A549 (cell line): ENCODE data around the gene LGR6. TPM values are rescaled to one million over a fixed set of nuclear protein-coding genes. Genes with fewer than 3 reads are reported as not detected.

Experiments used
- ATAC-seq, 2 experiments: fragments of 200-7000 bp in 1 of 2; fragments of >200 bp in 1 of 2; cut with Nextera tagmentation in 1 of 2; cut with Tn5 transposase in 1 of 2; 3 replicates each; pipeline versions ENCODE4 v1.8.0 to v1.9.1; 2018 to 2020; ENCODE audit warnings: mild to moderate bottlenecking in 1 of 2, moderate library complexity in 1 of 2
- CTCF ChIA-PET: fragments of 300-600 bp; sonication (Branson Sonifier 250); formaldehyde crosslinking; extraction: SDS; loops from one replicate; lab custom pipeline; 2021; ENCODE audit warnings: antibody characterized with exemption, inconsistent platforms; lab: Yijun Ruan, JAX
- POLR2A ChIA-PET: fragments of 350-600 bp; formaldehyde crosslinking; extraction: SDS; loops from one replicate; lab custom pipeline; 2021; ENCODE audit warnings: antibody characterized with exemption, inconsistent platforms; lab: Yijun Ruan, JAX
- DNase-seq, 2 experiments: peaks; one replicate each; pipeline versions ENCODE4 v3.0.0 to v3.0.0-alpha.2; 2011 to 2016; ENCODE audit warnings: low read depth in 1 of 2, low spot score in 1 of 2
- FAIRE-seq: peaks from 2 replicates; lab custom pipeline; 2011; peaks lifted over from hg19 to GRCh38; lab: Jason Lieb, UNC
- H3K27ac ChIP-seq, 2 experiments: fragments of >200 bp; sonication (Bioruptor Twin); formaldehyde crosslinking; 3 replicates each; pipeline ENCODE4 v1.5.1; 2016 to 2017
- H3K4me1 ChIP-seq: fragments of >200 bp; sonication (Bioruptor Twin); formaldehyde crosslinking; 3 replicates; pipeline ENCODE4 v1.6.1; 2016
- H3K4me2 ChIP-seq: fragments of >200 bp; sonication (Bioruptor Twin); formaldehyde crosslinking; 3 replicates; pipeline ENCODE4 v1.6.1; 2016
- H3K4me3 ChIP-seq: fragments of >200 bp; sonication (Bioruptor Twin); formaldehyde crosslinking; 3 replicates; pipeline ENCODE4 v1.5.1; 2016
- H3K9me3 ChIP-seq: fragments of >200 bp; sonication (Bioruptor Twin); formaldehyde crosslinking; 3 replicates; pipeline ENCODE4 v1.6.1; 2016
- CBX2 ChIP-seq: fragments of 200-600 bp; sonication (generic); IDR thresholded peaks from 2 replicates; pipeline ENCODE4 v1.6.1; 2016; ENCODE audit warnings: low read depth, mild to moderate bottlenecking, borderline replicate concordance
- CBX8 ChIP-seq: fragments of 200-600 bp; sonication (generic); IDR thresholded peaks from 2 replicates; pipeline ENCODE4 v1.6.1; 2016
- EHMT2 ChIP-seq: fragments of 200-600 bp; sonication (generic); IDR thresholded peaks from 2 replicates; pipeline ENCODE4 v1.6.1; 2016; ENCODE audit warnings: antibody characterized with exemption, low read depth, mild to moderate bottlenecking, moderate library complexity
- ESRRA ChIP-seq: fragments of 150-350 bp; IDR thresholded peaks from 2 replicates; pipeline ENCODE4 v1.6.1; 2014; ENCODE audit warnings: mild to moderate bottlenecking, low read length, borderline replicate concordance
- FOSL2 ChIP-seq, 2 experiments: fragments of 450-650 bp in 1 of 2; fragments of >200 bp in 1 of 2; sonication (Bioruptor Twin) in 1 of 2; formaldehyde crosslinking; IDR thresholded peaks; 2 replicates each; pipeline versions ENCODE4 v1.5.0 to v1.6.1; 2016 to 2020; ENCODE audit warnings: mild to moderate bottlenecking in 1 of 2, moderate library complexity in 1 of 2
- GATA3 ChIP-seq: IDR thresholded peaks from 2 replicates; pipeline ENCODE4 v1.6.1; 2012; ENCODE audit warnings: borderline replicate concordance
- JUN ChIP-seq, 2 experiments: fragments of >200 bp; sonication (Bioruptor Twin); formaldehyde crosslinking; IDR thresholded peaks; 2 replicates in 1 of 2; 3 replicates in 1 of 2; pipeline ENCODE4 v1.6.1; 2016 to 2017
- KDM1A ChIP-seq: fragments of 200-600 bp; sonication (generic); IDR thresholded peaks from 2 replicates; pipeline ENCODE4 v1.6.1; 2016; ENCODE audit warnings: low read depth, mild to moderate bottlenecking
- NPAS2 ChIP-seq: fragments of 250-450 bp; sonication (Bioruptor Pico); IDR thresholded peaks from 2 replicates; pipeline ENCODE4 v1.8.0; 2022; ENCODE audit warnings: mild to moderate bottlenecking, moderate library complexity, borderline replicate concordance
- PHF8 ChIP-seq: fragments of 200-600 bp; sonication (generic); IDR thresholded peaks from 2 replicates; pipeline ENCODE4 v1.6.1; 2016; ENCODE audit warnings: low read depth, mild to moderate bottlenecking, antibody characterized with exemption, moderate library complexity, borderline replicate concordance
- POLR2A ChIP-seq: IDR thresholded peaks from 2 replicates; pipeline ENCODE4 v1.6.1; 2012; ENCODE audit warnings: mild to moderate bottlenecking, low read length
- POLR2AphosphoS2 ChIP-seq: conservative IDR thresholded peaks from 2 replicates; pipeline ENCODE4 v1.6.1; 2012; ENCODE audit warnings: low read length, improper control_type of control experiment, inconsistent platforms
- RARB ChIP-seq: fragments of 250-450 bp; sonication (Bioruptor Pico); IDR thresholded peaks from 2 replicates; pipeline ENCODE4 v1.8.0; 2021; ENCODE audit warnings: mild to moderate bottlenecking, moderate library complexity
- RNF2 ChIP-seq: fragments of 200-600 bp; sonication (generic); IDR thresholded peaks from 2 replicates; pipeline ENCODE4 v1.6.1; 2016; ENCODE audit warnings: low read depth, mild to moderate bottlenecking, antibody characterized with exemption, moderate library complexity, borderline replicate concordance
- SMC3 ChIP-seq: fragments of >200 bp; sonication (Bioruptor Twin); formaldehyde crosslinking; IDR thresholded peaks from 3 replicates; pipeline ENCODE4 v1.6.1; 2018; ENCODE audit warnings: inconsistent platforms
- TFCP2L1 ChIP-seq: fragments of 250-450 bp; sonication (Bioruptor Pico); IDR thresholded peaks from 2 replicates; pipeline ENCODE4 v1.5.0; 2021; ENCODE audit warnings: mild to moderate bottlenecking
- TP53 ChIP-seq: fragments of 250-450 bp; sonication (Bioruptor Pico); IDR thresholded peaks from 2 replicates; pipeline ENCODE4 v1.5.0; 2021; ENCODE audit warnings: mild to moderate bottlenecking, moderate library complexity
- ZSCAN20 ChIP-seq: fragments of 250-450 bp; sonication (Bioruptor Pico); IDR thresholded peaks from 2 replicates; pipeline ENCODE4 v1.8.0; 2022; ENCODE audit warnings: mild to moderate bottlenecking, moderate library complexity
- WGBS: methylation state at CpG from one replicate; pipeline ENCODE4 v1.1.6; 2017; ENCODE audit errors: missing lambda C conversion rate; 5-methylcytosine and 5-hydroxymethylcytosine counted together
- polyA plus RNA-seq, 4 experiments: library from polyadenylated mRNA; depleted of rRNA in 3 of 4; stranded (reverse); fragments of >200 nt; fragmentation: RNase III in 1 of 4; extraction: RNeasy Plus Mini Kit Qiagen cat#74134 plus additional on column Dnase treatment in 1 of 4; gene quantifications; 2 replicates in 3 of 4; 3 replicates in 1 of 4; pipeline ENCODE4 v1.2.3, GENCODE V29; 2011 to 2017
- TF ChIP-seq, protein P1 (sequence below): fragments of >200 bp; sonication (Bioruptor Twin); formaldehyde crosslinking; IDR thresholded peaks from 3 replicates; pipeline ENCODE4 v1.6.1; 2016
- TF ChIP-seq, protein P2 (sequence below): IDR thresholded peaks from 2 replicates; pipeline ENCODE4 v1.6.1; 2012
- TF ChIP-seq, protein P3 (sequence below): fragments of >200 bp; sonication (Bioruptor Twin); formaldehyde crosslinking; IDR thresholded peaks from 2 replicates; pipeline ENCODE4 v1.6.1; 2016
- TF ChIP-seq, protein P4 (sequence below): IDR thresholded peaks from 2 replicates; pipeline ENCODE4 v1.6.1; 2012

Gene LGR6
- polyA plus RNA-seq, 2 of the 4 experiments (the other 2 are of a cell fraction): 0.84 to 1.1 TPM

DNA sequence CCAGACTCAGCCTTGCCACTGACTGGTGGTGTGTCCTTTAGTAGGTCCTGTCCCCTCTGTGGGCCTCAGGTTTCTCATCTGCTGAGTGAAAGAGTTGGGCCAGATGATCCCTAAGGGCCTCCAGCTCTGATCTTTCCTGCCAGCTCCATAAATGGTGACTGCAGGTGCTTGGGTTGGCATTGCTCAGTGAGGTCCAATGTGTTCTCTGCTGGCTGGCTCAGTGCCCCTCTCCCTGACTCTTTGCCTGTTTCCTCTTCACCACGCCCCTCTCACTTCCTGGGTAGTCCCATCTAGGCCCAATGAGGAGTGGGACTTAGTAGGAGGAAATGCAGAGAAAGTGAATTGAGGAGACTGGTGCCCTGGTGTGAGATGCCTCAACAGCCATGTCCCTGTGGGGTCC is 111.6 kb downstream of the LGR6 start:
- no peak for FAIRE-seq
- WGBS: 27% methylated on average over 1 of the region's 1 CpG
- H3K9me3 ChIP-seq: no peaks in the 10 kb centered on the region
- H3K4me1 ChIP-seq: no peaks in the 10 kb centered on the region
- ChIA-PET POLR2A (no interaction called here), CTCF (interaction anchor here (1.2 to 9.7 kb wide), 8 partner anchors 10 to 414 kb away, joined by 3 to 77 read pairs (median 10); partner anchors contain the start of gene LGR6)
- TF ChIP-seq, protein P1, sequence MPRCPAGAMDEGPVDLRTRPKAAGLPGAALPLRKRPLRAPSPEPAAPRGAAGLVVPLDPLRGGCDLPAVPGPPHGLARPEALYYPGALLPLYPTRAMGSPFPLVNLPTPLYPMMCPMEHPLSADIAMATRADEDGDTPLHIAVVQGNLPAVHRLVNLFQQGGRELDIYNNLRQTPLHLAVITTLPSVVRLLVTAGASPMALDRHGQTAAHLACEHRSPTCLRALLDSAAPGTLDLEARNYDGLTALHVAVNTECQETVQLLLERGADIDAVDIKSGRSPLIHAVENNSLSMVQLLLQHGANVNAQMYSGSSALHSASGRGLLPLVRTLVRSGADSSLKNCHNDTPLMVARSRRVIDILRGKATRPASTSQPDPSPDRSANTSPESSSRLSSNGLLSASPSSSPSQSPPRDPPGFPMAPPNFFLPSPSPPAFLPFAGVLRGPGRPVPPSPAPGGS: no peak
- no peak for TF ChIP-seq GATA3
- no peak for TF ChIP-seq CBX2
- TF ChIP-seq SMC3: no peak
- no peak for TF ChIP-seq ZSCAN20 (CRISPR knock-in tag)
- no peak for TF ChIP-seq RARB (CRISPR knock-in tag)
- TF ChIP-seq FOSL2 (IDR thresholded peaks at IDR 0.05): no peak
- TF ChIP-seq FOSL2 (CRISPR knock-in tag; IDR thresholded peaks at IDR 0.05): no peak
- no peak for ATAC-seq
- H3K27ac ChIP-seq: no peak overlapping the region
- H3K4me3 ChIP-seq: no peak overlapping the region
- DNase-seq: no peak
- no peak overlapping the region for H3K4me2 ChIP-seq

DNA sequence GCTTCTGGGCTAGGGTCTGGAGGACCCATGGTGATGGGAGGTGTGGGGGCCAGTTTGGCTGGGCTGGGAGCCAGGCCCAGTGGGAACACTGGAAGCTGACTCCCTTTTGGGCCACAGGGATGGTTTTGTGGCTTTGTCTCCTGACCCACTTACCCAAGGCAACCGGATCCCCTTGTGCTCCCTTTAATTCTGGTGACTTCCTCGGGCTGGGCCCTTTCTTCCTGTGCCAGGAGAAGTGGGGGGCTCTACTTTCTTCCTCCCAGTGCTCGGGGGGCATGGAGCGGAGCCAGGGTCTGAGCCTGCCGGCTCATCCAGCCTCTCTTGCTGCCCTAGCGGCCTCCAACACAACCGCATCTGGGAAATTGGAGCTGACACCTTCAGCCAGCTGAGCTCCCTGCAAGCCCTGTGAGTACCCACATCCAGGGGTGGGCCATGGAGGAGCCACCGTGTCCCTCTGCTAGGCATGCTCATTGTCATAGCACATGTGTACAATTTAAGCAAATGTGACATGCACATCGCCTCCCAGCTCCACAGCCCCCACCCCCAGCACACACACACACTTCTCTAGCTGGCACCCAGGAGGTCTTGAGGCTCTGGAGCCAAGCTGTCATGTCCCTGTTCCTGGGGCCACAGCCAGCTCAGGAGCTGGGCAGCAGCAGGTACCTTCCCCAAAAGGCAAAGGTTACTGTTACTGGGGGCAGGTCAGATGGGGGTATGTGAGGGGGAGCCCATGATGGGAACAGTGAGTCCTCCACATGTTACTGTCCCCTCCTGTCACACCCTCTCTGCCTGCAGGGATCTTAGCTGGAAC is 113.1 kb downstream of the LGR6 start:
- Histone ChIP-seq H3K9me3 (no peaks in the 10 kb centered on the region), H3K27ac (no peak overlapping the region), H3K4me2 (no peak overlapping the region), H3K4me1 (peaks cover under 1% of the 10 kb centered on the region; the same call in 1 of the 3 replicates), H3K4me3 (no peak overlapping the region)
- FAIRE-seq (no peak), DNase-seq (no peak), ATAC-seq (no peak)
- ChIA-PET POLR2A (no interaction called here), CTCF (interaction anchor here (1.2 to 9.7 kb wide), 11 partner anchors 9 to 412 kb away, joined by 3 to 77 read pairs (median 5); partner anchors contain the start of gene LGR6)
- WGBS: 53% methylated on average over 8 of the region's 9 CpGs
- TF ChIP-seq, protein P2, sequence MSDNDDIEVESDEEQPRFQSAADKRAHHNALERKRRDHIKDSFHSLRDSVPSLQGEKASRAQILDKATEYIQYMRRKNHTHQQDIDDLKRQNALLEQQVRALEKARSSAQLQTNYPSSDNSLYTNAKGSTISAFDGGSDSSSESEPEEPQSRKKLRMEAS: no peak
- TF ChIP-seq, protein P3, sequence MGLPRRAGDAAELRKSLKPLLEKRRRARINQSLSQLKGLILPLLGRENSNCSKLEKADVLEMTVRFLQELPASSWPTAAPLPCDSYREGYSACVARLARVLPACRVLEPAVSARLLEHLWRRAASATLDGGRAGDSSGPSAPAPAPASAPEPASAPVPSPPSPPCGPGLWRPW: no peak
- TF ChIP-seq SMC3: no peak
- TF ChIP-seq TP53 (CRISPR knock-in tag): no peak
- no peak for TF ChIP-seq POLR2A
- TF ChIP-seq CBX8: no peak
- TF ChIP-seq RNF2: no peak
- TF ChIP-seq, protein P1: no peak
- TF ChIP-seq, protein P4, sequence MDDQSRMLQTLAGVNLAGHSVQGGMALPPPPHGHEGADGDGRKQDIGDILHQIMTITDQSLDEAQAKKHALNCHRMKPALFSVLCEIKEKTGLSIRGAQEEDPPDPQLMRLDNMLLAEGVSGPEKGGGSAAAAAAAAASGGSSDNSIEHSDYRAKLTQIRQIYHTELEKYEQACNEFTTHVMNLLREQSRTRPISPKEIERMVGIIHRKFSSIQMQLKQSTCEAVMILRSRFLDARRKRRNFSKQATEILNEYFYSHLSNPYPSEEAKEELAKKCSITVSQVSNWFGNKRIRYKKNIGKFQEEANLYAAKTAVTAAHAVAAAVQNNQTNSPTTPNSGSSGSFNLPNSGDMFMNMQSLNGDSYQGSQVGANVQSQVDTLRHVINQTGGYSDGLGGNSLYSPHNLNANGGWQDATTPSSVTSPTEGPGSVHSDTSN: no peak
- TF ChIP-seq POLR2AphosphoS2: no peak

DNA sequence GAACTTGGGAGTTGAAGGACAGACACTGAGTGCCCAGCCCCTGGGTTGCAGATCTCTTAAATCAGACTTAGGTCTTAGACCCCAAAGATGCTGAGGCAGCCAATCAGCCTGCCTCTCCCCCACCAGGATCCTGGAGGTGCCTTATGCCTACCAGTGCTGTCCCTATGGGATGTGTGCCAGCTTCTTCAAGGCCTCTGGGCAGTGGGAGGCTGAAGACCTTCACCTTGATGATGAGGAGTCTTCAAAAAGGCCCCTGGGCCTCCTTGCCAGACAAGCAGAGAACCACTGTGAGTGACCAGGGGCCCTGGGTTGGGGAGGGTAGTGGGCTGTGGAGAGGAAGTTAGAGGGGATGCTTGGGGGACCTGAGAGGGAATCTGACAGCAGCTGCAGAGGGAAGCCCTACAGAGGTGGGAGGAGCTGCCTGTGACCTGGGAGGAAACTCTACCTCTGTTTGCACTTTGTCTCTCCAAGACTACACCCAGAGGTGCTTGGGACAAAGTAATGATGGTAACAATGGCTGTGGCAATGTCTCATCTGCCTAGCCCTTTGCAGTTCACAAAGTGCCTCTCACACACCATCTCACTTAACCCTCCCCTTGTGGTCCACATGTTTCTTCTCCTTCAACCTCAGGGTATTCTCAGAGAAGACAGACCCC is 116.6 kb downstream of the LGR6 start:
- Histone ChIP-seq H3K4me3 (no peak overlapping the region), H3K4me1 (peaks cover 5% of the 10 kb centered on the region; the same call in 1 of the 3 replicates), H3K9me3 (no peaks in the 10 kb centered on the region), H3K4me2 (no peak overlapping the region), H3K27ac (no peak overlapping the region)
- ChIA-PET CTCF (interaction anchor here (1.4 to 9.7 kb wide), 4 partner anchors 73 to 125 kb away, joined by 5 to 77 read pairs (median 24); partner anchors contain the start of gene LGR6), POLR2A (no interaction called here)
- FAIRE-seq (no peak), ATAC-seq (no peak), DNase-seq (no peak)
- TF ChIP-seq PHF8 (no peak), POLR2A (no peak), POLR2AphosphoS2 (no peak), JUN (IDR thresholded peaks at IDR 0.05) (no peak), CBX8 (no peak), TFCP2L1 (CRISPR knock-in tag) (no peak), EHMT2 (no peak), NPAS2 (no peak), KDM1A (no peak), ESRRA (no peak), ZSCAN20 (CRISPR knock-in tag) (no peak)
- TF ChIP-seq, protein P1: no peak
